GM18907 (cell line): Measurements from ENCODE around the gene DDAH2.
A peak's percentile ranks its signal among the peaks of the same experiment; 100 is the strongest.

ENCODE experiments used
- ATAC-seq: cut with Tn5 transposase; IDR thresholded peaks from one replicate; pipeline ENCODE4 v1.9.1; 2021; ENCODE audit warnings: mild to moderate bottlenecking, moderate library complexity; ENCODE audit not compliant: unreplicated experiment

DDAH2 gene

GRCh38 chr6:31761343-31761742 is 32.2 kb upstream of the DDAH2 start:
- no peak for ATAC-seq

DNA sequence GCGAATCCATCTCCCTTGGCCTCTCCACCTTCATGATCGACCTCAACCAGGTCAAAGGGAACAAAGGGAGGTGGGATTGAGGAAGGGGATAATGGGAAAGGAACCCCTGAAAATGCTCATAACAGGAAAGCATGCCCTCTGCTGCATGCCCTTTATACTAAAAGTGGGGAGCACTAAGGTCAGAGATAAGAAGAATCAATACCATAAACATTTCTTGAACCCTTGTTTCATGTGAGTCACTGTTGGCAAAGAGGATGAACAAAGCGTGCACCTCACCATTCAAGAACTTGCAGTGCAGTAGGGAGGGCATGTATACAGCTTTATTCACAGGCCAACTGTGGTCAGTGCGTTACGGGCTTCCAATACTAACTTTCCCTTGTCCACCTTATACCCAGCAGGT is 31.7 kb upstream of the DDAH2 start:
- no peak for ATAC-seq

DNA sequence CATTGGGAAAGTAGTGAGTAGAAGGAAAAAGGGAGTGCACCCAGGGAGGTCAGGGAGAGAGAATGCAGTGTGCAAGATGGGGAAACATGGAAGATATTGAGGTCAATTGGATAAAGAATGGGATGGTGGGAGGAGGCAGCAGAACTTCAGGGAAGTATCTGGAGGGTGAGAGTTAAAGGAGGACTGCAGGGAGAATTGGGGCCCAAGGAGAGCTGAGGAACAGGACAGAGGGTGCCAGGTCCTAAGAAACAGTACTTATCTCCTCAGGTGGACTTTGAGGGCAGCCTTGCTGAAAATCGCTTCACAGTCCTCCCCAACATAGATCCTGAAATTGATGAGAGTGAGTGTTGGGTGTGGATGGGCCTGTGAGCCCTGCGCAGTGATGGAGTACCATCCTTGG is 29.2 kb upstream of the DDAH2 start:
- ATAC-seq = no peak

DNA sequence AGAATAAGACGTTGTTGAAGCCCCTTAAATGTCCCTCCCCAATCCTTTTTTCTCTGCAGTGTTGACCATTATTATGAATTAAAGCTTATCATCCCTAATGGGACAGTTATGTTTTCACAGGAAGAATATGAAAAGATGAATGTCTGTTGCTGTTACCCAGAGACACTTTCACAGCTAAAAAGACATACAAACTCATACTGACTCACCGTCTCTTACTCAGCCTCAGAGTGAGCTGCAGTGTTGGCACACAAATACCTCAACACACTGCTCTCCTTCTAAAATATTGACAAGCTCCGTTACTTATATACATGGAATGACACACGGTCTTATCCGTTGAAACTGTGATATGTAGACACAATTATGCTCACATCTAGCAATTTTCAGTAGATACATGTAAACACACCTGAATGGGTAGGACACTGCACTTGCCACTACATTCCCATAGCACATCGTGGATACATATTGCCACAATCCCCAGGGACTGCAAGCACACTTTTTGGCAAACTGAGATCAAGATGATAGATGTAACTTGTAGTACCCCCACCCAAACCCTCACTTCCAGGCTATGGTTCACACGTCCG is 23.7 kb upstream of the DDAH2 start:
- no peak for ATAC-seq

DNA sequence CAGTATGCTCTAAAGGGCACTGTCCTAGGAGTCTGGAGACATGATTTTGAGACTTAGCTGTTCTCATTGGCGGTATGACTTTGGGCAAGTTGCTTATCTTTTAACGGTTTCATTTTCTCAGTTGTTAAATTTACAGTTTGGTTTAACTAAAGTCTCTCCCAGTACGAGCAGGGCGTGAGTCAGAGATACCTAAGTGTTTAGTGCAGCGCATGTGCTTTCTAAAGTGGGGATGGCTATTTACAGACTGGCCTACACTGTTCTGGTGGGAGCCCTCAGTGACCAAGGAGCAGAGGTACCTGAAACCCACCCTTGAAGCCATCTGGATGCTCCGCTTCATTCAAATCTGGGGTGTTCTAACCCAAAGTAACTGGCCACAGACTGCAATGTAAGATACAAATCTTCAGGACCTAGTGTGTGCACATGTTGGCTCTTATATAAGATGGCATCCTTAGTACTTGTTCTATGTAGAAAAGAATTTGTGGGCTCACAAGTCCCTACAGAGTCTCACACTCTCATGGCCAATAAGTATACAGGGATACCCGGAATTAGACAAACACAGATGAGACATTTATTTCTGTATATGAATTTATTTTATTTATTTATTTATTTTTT is 21.4 kb upstream of the DDAH2 start:
- no peak for ATAC-seq

DNA sequence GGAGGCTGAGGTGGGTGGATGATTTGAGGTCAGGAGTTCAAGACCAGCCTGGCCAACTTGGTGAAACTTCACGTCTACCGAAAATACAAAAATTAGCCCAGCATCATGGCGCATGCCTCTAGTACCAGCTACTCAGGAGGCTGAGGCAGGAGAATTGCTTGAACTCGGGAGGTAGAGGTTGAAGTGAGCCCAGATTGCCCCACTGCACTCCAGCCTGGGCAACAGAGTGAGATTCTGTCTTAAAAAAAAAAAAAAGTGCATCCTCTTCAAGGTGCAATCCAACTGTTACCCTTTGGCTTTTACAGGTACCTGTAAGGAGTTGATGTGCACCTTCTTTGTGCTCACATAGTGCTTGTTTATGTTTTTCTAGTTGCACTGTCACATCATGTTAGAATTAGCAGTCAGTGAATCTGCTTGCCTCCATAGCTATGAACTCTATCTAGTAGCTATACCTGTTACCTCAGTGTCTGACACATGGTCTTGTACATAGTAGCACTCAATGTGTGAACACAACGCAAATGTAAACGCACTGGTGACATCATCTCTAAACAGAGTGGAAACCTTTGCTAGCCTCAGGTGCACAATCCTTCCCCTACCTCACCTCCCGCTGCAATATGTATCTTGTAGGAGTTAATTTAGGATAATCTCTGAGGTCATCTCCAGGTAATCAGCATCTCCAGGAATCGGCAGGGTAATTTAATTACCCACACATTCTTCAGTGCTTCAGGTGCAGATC is 20.4 kb upstream of the DDAH2 start:
- ATAC-seq = no peak

GRCh38 chr6:31744422-31744821 is 15.3 kb upstream of the DDAH2 start:
- no peak for ATAC-seq

- no peak for ATAC-seq
Measured at GRCh38 chr6:31742894-31743293, 13.8 kb upstream of the DDAH2 start.

- ATAC-seq = no peak
Measured at GRCh38 chr6:31741815-31742214, 12.7 kb upstream of the DDAH2 start.

DNA sequence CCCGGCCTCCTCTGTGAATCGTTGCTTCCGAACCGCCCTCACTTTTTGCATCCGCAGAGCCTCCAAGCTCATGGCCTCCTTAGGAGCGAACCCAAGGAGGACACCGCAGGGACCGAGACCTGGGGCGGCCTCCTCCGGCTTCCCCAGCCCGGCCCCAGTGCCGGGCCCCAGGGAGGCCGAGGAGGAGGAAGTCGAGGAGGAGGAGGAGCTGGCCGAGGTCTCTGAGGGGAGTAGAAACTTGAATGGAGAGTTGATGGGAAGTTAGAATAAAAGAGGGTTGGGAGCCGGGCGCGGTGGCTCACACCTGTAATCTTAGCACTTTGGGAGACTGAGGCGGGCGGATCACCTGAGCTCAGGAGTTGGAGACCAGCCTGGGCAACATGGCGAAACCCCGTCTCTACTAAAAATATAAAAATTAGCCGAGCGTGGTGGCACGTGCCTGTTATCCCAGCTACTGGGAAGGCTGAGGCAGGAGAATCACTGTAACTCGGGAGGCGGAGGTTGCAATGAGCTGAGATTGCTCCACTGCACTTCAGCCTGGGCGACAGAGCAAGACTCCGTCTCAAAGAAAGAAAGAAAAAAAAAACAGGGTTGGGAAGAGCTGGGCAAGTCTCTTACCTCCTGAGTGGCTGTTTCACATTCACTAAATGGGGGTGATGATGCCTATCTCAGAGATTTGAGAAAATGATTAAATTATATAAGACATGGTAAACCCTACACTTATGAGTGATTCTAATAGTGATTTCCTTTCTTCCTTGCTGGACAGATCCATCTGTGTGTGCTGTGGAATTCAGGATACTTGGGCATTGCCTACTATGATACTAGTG is 11.5 kb upstream of the DDAH2 start:
- no peak for ATAC-seq

GRCh38 chr6:31739639-31740396 is 10.7 kb upstream of the DDAH2 start, which contains the start of gene MSH5:
MSH5 (plus strand) TSS chr6:31740005; CDS start chr6:31740467, 462 bp downstream.
- peak; percentile 69 for ATAC-seq

- no peak for ATAC-seq
Measured at GRCh38 chr6:31737991-31738979, 9.2 kb upstream of the DDAH2 start.

DNA sequence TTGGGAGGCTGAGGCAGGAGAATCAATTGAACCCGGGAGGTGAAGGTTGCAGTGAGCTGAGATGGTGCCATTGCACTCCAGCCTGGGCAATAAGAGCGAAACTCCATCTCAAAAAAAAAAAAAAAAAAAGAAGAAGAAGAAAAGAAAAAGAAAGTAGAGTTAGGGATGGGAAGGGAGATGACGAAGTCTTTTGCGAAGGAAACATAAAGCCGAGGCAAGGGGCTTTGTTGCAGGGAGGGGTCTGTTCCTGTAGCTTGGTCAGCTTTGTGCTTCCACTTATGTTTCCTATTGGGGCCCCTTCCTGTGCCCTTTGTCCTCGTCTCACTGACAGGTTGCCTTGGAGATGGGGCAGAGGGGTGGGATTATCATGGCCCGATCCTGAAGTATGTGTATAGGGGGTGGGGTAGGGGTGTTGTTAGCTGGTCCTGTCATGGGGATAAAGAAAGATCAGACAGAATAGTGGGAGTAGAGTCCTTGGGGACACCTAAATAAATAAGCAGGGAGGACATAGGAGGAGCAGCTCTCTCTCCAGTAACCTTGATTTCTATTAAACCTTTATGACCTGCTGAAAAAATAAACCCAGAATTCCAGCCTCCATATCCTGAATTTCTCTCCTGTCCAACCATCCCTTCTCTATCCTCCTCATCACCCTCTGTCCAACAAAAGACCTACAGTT is 8.4 kb upstream of the DDAH2 start:
- ATAC-seq = no peak

- ATAC-seq = no peak
Measured at GRCh38 chr6:31736768-31737314, 7.7 kb upstream of the DDAH2 start.

DNA sequence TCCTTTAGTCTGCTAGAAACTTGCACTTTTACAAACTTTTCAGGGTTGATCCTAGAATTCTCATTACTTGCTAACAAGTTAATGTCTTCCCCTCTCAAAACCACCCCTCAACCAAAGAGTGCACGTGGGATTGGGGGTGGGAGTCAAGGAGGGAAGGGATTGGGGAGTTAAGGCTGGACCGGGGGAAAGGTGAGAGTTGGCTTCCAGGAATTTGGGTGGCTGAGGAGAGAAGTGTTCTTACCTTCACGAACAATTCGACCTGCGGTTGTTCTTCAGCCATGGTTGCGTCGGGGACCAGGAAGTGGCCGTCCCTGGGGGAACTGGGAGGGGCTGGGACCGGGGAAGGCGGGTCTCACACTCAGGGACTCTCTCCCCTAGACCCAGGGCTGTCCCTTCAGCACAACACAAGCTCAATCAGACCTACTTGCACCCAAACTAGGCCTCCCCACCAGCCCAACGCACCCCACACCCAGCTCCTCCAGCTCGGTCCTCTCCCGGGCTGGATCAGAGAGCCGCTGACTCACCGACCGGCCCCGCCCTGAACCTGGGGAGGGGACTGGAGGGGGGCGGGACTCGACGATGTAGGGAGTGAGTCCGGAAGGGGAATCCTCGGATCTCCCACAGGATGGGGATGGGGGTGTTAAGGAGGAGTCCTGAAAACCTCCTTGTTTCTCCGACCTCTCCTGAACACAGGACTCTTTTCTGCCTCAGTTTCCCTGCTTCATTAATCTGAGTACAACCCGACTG is 7.1 kb upstream of the DDAH2 start, which contains the start of gene CLIC1:
Gene CLIC1 (minus strand): TSS at position 510 of the 747 bp plus-strand sequence. CDS start 230 bp downstream, at position 280.
- ATAC-seq = no peak

GRCh38 chr6:31734821-31735406 is 5.8 kb upstream of the DDAH2 start:
- ATAC-seq = peak; percentile 30

DNA sequence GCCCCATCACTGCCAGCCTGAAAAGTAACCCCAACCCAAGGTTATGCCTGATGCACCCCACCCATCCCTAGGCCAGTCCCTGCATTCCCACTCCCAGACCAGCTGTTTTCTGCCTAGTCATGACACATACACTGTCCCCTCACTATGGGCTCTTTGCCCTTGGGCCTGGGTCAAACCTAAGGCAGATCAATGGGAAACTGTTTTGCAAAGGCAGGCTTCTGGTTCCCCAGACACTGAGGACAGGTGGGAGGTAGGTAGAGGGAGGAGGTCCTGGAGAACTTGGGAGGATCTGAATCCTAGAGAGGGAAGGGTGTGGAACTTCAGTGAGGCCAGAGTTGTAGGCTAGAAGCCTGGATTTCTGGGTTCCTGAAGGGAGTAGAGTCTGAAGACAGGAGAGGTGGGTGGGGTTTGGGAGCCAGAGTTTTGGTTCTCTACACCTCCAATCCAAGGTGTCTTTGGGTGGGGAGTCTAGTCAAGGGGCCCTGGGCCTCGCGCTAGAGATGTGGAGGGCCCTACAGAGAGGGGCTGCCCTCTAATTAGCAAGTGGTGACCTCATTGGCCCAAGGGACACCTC is 5.2 kb upstream of the DDAH2 start:
- no peak for ATAC-seq
